ENCODE results near the gene TAF10. TPM values are rescaled to one million over a fixed set of nuclear protein-coding genes. Genes with fewer than 3 reads are reported as not detected.

TAF10 gene
- total RNA-seq, 1 donor from 2014 or later, result 113 TPM

GRCh38 chr11:6628526-6628925 lies 16.5 kb upstream of the TAF10 start:
- Histone ChIP-seq H3K27me3 (ENCODE audit: insufficient read depth, low read length) (no peaks in the 10 kb centered on the region), H3K27ac (ENCODE audit: low read depth, low read length) (no peak overlapping the region), H3K36me3 (ENCODE audit: insufficient read depth, low read length) (no peaks in the 10 kb centered on the region), H3K4me2 (ENCODE audit: low read length) (no peak overlapping the region), H3K4me1 (ENCODE audit: insufficient read depth, low read length) (no peaks in the 10 kb centered on the region), H2AFZ (ENCODE audit: low read depth, low read length) (no peak overlapping the region), H3K79me2 (ENCODE audit: insufficient read depth, low read length) (no peaks in the 10 kb centered on the region), H3K9ac (ENCODE audit: low read length) (no peak overlapping the region), H3K4me3 (ENCODE audit: insufficient read depth, low read depth, low read length) (no peak overlapping the region), H4K20me1 (ENCODE audit: insufficient read depth, low read length) (no peaks in the 10 kb centered on the region), H3K9me3 (ENCODE audit: insufficient read depth, low read depth, low read length) (no peaks in the 10 kb centered on the region)
- Mint-ChIP-seq H3K9me3 (ENCODE audit: unreplicated experiment) (no peaks in the 10 kb centered on the region), H3K4me1 (ENCODE audit: low read depth, unreplicated experiment) (no peaks in the 10 kb centered on the region), H3K4me3 (ENCODE audit: unreplicated experiment) (no peak overlapping the region), H3K27ac (ENCODE audit: unreplicated experiment) (no peak overlapping the region), H3K36me3 (ENCODE audit: low read depth, unreplicated experiment) (peaks cover 21% of the 10 kb centered on the region), H3K27me3 (ENCODE audit: low read depth, unreplicated experiment) (peaks cover 48% of the 10 kb centered on the region)
- FAIRE-seq, result no peak
- no peak for DNase-seq (ENCODE audit: low read depth)
- no peak for TF ChIP-seq EZH2 (IDR thresholded peaks at IDR 0.05; ENCODE audit: insufficient read depth, low read length)
- TF ChIP-seq CTCF (IDR thresholded peaks at IDR 0.05; ENCODE audit: insufficient read depth, low read depth, low read length), result no peak

- H3K4me3 ChIP-seq (ENCODE audit: insufficient read depth, low read depth, low read length), result no peak overlapping the region
- H3K9ac ChIP-seq (ENCODE audit: low read length), result no peak overlapping the region
- Mint-ChIP-seq H3K36me3 (ENCODE audit: low read depth, unreplicated experiment) (peaks cover 19% of the 10 kb centered on the region), H3K27me3 (ENCODE audit: low read depth, unreplicated experiment) (peaks cover 47% of the 10 kb centered on the region), H3K4me1 (ENCODE audit: low read depth, unreplicated experiment) (no peaks in the 10 kb centered on the region), H3K4me3 (ENCODE audit: unreplicated experiment) (no peak overlapping the region), H3K27ac (ENCODE audit: unreplicated experiment) (no peak overlapping the region), H3K9me3 (ENCODE audit: unreplicated experiment) (no peaks in the 10 kb centered on the region)
- FAIRE-seq (no peak), DNase-seq (ENCODE audit: low read depth) (no peak)
- no peak overlapping the region for H3K27ac ChIP-seq (ENCODE audit: low read depth, low read length)
- no peaks in the 10 kb centered on the region for H3K79me2 ChIP-seq (ENCODE audit: insufficient read depth, low read length)
- no peaks in the 10 kb centered on the region for H3K36me3 ChIP-seq (ENCODE audit: insufficient read depth, low read length)
- H3K27me3 ChIP-seq (ENCODE audit: insufficient read depth, low read length), result no peaks in the 10 kb centered on the region
- no peaks in the 10 kb centered on the region for H4K20me1 ChIP-seq (ENCODE audit: insufficient read depth, low read length)
- H3K9me3 ChIP-seq (ENCODE audit: insufficient read depth, low read depth, low read length), result no peaks in the 10 kb centered on the region
- H2AFZ ChIP-seq (ENCODE audit: low read depth, low read length), result no peak overlapping the region
- TF ChIP-seq CTCF (IDR thresholded peaks at IDR 0.05; ENCODE audit: insufficient read depth, low read depth, low read length) (no peak), EZH2 (IDR thresholded peaks at IDR 0.05; ENCODE audit: insufficient read depth, low read length) (no peak)
- H3K4me2 ChIP-seq (ENCODE audit: low read length), result no peak overlapping the region
- no peaks in the 10 kb centered on the region for H3K4me1 ChIP-seq (ENCODE audit: insufficient read depth, low read length)
These were observed 15.8 kb upstream of the TAF10 start for GRCh38 chr11:6627762-6628241.

- H3K36me3 Mint-ChIP-seq (ENCODE audit: low read depth, unreplicated experiment), result peaks cover 16% of the 10 kb centered on the region
- H3K27ac ChIP-seq (ENCODE audit: low read depth, low read length), result no peak overlapping the region
- DNase-seq (ENCODE audit: low read depth), result no peak
- no peaks in the 10 kb centered on the region for H4K20me1 ChIP-seq (ENCODE audit: insufficient read depth, low read length)
- no peak overlapping the region for H3K4me2 ChIP-seq (ENCODE audit: low read length)
- H3K36me3 ChIP-seq (ENCODE audit: insufficient read depth, low read length), result no peaks in the 10 kb centered on the region
- no peak overlapping the region for H3K4me3 Mint-ChIP-seq (ENCODE audit: unreplicated experiment)
- H3K9me3 Mint-ChIP-seq (ENCODE audit: unreplicated experiment), result no peaks in the 10 kb centered on the region
- H3K79me2 ChIP-seq (ENCODE audit: insufficient read depth, low read length), result no peaks in the 10 kb centered on the region
- H3K27ac Mint-ChIP-seq (ENCODE audit: unreplicated experiment), result no peak overlapping the region
- H2AFZ ChIP-seq (ENCODE audit: low read depth, low read length), result no peak overlapping the region
- H3K4me3 ChIP-seq (ENCODE audit: insufficient read depth, low read depth, low read length), result no peak overlapping the region
- no peak for FAIRE-seq
- H3K9me3 ChIP-seq (ENCODE audit: insufficient read depth, low read depth, low read length), result no peaks in the 10 kb centered on the region
- H3K27me3 ChIP-seq (ENCODE audit: insufficient read depth, low read length), result no peaks in the 10 kb centered on the region
- no peaks in the 10 kb centered on the region for H3K4me1 Mint-ChIP-seq (ENCODE audit: low read depth, unreplicated experiment)
- H3K27me3 Mint-ChIP-seq (ENCODE audit: low read depth, unreplicated experiment), result peaks cover 46% of the 10 kb centered on the region
- TF ChIP-seq CTCF (IDR thresholded peaks at IDR 0.05; ENCODE audit: insufficient read depth, low read depth, low read length) (no peak), EZH2 (IDR thresholded peaks at IDR 0.05; ENCODE audit: insufficient read depth, low read length) (no peak)
- no peaks in the 10 kb centered on the region for H3K4me1 ChIP-seq (ENCODE audit: insufficient read depth, low read length)
- H3K9ac ChIP-seq (ENCODE audit: low read length), result no peak overlapping the region
These were observed 15.2 kb upstream of the TAF10 start for GRCh38 chr11:6626971-6627761.
